Raji (cell line): ENCODE results near the gene SERPINA4.

Experiments used
- POLR2A ChIP-seq: IDR thresholded peaks from 2 replicates; pipeline ENCODE4 v1.6.1; 2011; ENCODE audit warnings: low read depth, low read length, control low read depth; ENCODE audit not compliant: insufficient read depth

Gene SERPINA4

GRCh38 chr14:94612174-94612573 is 50.9 kb downstream of the SERPINA4 start, which contains the start of gene SERPINA3:
SERPINA3 (plus strand) TSS chr14:94612391; CDS start chr14:94614442, 2,051 bp downstream.
- no peak for TF ChIP-seq POLR2A

GRCh38 chr14:94612580-94613554 is 51.6 kb downstream of the SERPINA4 start:
- TF ChIP-seq POLR2A = no peak

DNA sequence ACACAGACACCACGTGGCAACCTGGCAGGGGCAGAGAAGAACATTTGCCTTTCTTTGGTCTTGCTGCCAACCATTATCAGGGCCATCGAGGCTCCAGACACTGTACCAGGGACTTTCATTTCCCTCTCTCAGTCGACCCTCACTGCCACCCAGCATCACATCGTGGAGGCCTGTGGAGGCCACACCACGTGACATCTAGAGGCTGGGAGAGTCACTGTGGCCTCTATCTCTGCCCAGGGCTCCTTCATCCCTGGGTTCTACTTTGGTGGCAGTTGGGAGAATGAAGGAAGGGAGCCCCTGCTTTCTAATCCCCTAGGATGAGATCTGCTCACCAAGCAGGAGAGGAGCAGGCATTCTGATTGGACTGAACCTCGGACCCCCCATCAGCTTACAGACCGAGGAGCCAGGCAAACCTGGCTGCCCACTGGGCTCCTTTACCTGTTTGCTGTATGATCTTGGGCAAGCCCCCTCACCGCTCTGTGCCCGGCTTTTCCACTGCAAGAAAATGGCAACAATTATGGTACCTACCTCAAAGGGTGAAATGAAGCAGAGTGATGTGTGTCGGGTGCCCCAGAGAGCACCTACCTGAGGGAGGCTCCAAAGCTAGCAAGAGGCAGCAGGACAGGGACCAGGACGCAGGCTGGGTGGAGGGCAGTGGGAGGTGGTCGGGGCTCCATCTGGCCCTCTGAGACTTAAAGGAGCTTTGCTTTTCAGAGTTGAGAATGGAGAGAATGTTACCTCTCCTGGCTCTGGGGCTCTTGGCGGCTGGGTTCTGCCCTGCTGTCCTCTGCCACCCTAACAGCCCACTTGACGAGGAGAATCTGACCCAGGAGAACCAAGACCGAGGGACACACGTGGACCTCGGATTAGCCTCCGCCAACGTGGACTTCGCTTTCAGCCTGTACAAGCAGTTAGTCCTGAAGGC is 52.7 kb downstream of the SERPINA4 start:
- TF ChIP-seq POLR2A = no peak

DNA sequence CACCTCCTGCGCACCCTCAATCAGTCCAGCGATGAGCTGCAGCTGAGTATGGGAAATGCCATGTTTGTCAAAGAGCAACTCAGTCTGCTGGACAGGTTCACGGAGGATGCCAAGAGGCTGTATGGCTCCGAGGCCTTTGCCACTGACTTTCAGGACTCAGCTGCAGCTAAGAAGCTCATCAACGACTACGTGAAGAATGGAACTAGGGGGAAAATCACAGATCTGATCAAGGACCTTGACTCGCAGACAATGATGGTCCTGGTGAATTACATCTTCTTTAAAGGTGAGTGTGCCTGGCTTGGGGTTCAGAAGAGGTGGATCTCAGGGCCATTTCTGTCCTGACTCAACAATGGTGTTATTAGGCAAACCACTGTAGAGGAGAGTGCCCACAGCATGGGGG is 53.6 kb downstream of the SERPINA4 start:
- TF ChIP-seq POLR2A = no peak

DNA sequence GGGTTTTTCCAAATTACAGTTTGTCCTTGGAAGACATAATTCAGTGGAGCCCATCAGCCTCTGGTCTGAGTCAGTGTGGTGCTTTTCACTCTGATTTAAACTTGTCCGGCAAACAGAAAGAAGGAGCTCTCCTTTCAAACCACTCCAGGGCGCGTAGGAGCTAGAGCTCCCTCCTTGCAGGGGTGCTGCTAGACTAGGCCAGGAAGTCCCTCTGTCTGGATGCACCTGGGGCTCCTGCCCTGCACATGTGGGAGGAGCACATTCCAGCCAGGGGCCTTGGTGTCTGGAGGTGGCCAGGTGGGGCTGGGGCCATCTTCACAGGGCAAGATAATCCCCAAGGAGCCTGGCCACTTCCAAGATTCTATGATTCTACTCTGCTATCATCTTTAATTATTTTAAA is 54.0 kb downstream of the SERPINA4 start:
- no peak for TF ChIP-seq POLR2A

DNA sequence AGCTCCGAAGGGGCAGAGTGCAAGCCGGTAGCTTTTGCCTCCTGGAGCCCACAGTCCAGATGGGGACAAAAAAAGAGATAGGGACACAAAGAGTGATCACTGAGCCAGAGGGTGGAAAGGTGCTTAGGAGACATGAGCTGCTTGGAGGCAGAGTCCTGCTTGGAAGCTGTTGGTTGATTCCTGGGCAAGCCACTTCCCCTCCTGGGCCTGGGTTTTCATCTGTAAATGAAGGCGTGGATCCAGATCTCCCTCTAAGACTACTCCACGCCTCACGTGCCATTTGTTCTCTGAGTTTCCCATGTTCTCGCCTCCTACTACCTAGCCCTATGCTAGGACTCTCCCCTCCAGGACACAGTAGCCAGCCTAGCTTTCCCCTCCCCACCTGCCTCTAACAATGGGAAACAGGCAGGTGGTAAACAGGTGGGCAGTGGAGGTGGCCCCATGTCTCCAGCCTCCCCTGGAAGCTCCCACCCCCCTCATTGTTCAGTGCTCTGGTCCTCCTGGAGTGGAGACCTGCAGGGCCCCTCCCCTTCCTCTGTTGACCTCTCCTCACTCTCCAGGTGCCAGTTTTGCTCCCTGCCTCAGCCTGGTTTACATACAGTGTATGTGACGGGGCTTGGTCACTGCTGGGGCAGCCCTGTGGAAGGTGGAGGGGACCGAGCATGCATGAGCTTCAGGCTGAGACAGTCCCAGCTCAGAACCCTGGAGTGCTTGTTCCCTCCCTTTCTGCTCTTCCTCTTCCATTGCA is 54.8 kb downstream of the SERPINA4 start:
- TF ChIP-seq POLR2A = no peak

DNA sequence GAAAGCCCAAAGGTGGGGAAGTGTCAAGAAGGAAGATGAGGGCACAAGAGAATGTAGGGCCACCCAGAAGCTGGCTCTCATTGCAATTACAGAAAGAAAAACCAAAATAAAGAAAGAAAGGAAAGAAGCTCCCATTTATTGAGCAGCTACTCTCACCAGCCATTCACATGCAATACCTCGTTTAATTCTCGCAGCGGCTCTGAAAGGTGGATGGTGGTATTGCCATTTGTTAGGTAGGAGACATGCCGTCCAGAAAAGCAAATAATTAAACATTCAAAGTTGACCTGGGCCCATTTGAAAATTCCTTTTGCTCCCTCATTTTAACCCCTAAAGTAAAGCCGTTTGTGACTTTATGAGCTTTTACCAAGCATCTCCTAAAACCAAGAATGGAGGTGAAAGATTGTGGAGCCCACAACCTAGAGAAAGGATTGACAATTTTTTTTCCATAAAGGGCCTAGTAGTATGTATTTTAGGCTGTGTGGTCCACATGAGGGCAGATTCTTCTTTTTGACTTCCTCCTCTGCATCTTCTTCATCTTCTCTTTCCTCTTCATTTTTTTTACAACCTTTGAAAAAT is 56.2 kb downstream of the SERPINA4 start:
- TF ChIP-seq POLR2A = no peak

DNA sequence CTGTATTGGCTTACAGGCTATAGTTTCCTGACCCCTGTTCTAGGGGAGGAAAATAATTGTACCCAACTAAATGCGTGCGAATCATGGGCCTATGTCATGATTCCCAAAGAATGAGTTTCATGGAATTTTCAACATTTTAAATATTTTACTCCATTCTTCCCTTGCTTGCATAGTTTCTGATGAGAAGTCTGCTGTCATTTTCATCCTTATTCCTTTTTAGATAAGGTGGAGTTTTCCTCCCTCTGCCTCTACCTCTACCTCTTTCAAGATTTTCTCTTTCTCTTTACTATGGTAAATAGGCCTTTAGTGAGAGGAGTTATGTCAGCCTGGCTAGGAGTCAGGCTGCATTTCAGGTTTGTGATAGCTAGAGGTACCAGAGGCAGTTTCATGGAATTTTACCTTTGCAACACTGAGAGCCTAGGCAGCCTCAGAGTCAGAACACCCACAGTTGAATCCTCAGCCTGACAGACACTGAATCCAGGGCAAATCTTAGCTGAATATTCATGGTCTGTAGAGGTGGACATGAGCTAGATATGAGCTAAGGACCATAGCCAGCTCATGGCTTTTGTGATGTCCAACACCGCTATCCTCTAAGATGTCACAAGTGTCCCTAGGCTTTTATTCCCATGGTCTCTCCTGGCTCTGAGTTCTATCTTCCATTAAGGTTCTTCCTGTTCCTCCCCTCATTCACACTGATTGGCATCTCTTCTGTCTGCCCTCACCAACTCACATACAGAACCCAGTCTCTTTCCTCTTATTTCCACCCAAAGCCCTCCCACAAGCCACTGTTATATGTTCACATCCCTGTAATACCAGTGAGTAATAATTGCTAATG is 57.0 kb downstream of the SERPINA4 start:
- TF ChIP-seq POLR2A = no peak

GRCh38 chr14:94619297-94619696 is 58.1 kb downstream of the SERPINA4 start:
- no peak for TF ChIP-seq POLR2A
